HG03469 (cell line): Measurements from ENCODE around the gene ABCC1.
"Not testable (repeated sequence)": the region's sequence is repeated elsewhere in the genome, so short reads cannot be mapped to it uniquely, and the experiment has no call there.

ENCODE experiments used
- ATAC-seq: cut with Tn5 transposase; IDR thresholded peaks from one replicate; pipeline ENCODE4 v1.9.1; 2021; ENCODE audit warnings: mild to moderate bottlenecking, moderate library complexity, moderate number of reproducible peaks; ENCODE audit not compliant: unreplicated experiment

The ABCC1 gene

DNA sequence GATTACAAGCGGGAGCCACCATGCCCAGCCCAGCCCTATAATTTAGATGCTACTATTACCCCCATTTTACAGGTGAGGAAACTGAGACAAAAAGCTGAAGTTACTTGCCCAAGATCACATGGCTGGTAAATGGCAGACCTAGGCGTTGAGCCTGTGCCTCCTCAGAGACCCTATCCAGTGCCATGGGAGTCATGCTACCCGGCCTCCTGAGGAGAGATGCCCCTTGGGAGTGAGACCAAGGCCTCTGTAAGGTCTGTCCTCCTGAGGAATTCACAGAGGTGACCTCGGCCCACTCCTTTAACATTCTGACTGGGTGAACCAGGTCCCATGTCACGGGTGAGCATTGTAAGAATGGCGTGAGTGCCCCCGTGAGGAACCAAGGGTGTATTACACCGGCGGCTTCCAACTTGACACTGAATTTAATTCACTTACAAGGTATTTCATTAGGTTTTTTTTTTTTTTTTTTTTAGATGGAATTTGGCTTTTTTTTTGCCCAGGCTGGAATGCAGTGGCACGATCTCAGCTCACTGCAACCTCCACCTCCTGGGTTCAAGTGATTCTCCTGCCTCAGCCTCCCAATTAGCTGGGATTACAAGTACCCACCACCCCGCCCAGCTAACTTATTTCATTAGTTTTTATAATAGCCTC lies 178.2 kb downstream of the ABCC1 start:
- no peak for ATAC-seq

DNA sequence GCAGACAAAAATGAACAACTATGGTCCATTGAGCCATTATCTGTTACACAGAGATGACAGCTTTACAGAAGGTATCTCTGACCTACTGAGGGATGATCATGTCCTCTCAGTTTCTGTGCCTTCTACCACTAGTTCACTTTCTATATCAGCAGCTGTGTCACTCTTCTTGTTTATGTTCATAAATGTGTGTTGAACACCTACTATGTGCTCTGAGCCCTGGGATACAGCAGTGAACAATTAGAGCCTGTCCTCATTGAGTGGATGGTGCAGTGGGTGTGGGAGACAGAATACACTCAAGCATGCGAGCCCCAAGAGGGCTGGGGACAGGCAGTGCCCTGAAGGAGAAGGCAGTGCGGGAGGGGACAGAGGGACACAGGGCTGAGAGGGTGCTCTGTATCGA lies 181.8 kb downstream of the ABCC1 start:
- no peak for ATAC-seq

DNA sequence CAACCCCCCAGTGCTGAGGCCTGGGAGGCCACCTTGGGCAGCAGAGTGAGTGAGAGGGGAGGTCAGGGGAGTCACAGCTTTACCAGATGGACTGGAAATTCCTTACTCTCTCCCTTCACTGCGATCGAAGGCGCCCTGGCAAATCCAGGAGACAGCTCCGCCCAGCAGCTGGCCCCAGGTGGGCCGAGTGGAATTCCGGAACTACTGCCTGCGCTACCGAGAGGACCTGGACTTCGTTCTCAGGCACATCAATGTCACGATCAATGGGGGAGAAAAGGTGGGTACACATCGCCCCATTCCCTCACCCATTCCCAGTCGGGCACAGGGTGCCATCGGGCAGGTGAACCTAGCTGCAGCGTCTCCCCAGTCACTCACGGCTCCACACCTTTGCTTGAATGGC lies 182.2 kb downstream of the ABCC1 start:
- ATAC-seq: no peak

- no peak for ATAC-seq
These were observed 184.7 kb downstream of the ABCC1 start for GRCh38 chr16:16133943-16134604.

- ATAC-seq: no peak
These were observed 187.2 kb downstream of the ABCC1 start for GRCh38 chr16:16136588-16136987.

GRCh38 chr16:16137110-16137509 lies 187.7 kb downstream of the ABCC1 start:
- ATAC-seq: no peak

GRCh38 chr16:16138034-16138635 lies 188.7 kb downstream of the ABCC1 start:
- ATAC-seq: no peak

GRCh38 chr16:16139061-16139460 lies 189.6 kb downstream of the ABCC1 start:
- ATAC-seq: no peak

DNA sequence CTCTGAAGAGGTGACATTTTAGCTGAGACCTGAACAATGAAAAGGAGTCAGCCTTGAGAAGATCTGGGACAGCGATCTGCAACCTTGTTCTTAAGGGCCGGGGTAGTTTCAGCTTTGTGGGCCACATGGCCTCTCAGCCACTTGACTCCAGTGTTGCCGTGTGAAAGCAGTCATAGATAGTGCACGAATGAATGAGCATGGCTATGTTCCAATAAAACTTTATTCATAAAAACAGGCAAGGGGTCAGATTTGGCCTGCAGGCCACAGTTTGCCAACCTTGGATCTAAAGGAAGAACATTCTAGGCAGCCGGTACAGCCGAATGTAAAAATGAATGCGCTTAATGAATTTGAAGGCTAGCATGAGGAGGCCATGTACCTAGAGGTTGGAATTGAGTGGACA lies 190.4 kb downstream of the ABCC1 start:
- ATAC-seq: no peak

GRCh38 chr16:16140537-16140936 lies 191.1 kb downstream of the ABCC1 start:
- ATAC-seq: no peak

- ATAC-seq: no peak
These were observed 191.7 kb downstream of the ABCC1 start for GRCh38 chr16:16141141-16141540.

GRCh38 chr16:16141784-16142396 lies 192.5 kb downstream of the ABCC1 start:
- ATAC-seq: no peak

- no peak for ATAC-seq
These were observed 193.8 kb downstream of the ABCC1 start for GRCh38 chr16:16143038-16143763.

GRCh38 chr16:16143931-16144330 lies 194.5 kb downstream of the ABCC1 start:
- ATAC-seq: no peak

DNA sequence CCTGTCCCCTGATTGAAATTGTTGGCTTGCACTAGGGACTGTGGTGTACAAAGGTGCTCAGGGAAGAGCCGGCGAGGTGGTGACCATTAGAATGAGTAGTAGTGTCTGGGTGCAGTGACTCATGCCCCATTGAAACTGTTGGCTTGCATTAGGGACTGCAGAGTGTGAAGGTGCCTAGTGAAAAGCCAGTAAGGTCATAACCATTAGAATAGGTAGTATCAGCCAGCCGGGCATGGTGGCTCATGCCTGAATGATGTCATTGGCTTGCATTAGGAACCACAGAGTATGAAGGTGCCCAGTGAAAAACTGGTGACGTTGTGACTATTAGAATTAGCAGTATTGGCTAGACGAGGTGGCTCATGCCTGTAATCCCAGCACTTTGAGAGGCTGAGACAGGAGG lies 195.0 kb downstream of the ABCC1 start:
- no peak for ATAC-seq

GRCh38 chr16:16145286-16145685 lies 195.9 kb downstream of the ABCC1 start:
- no peak for ATAC-seq

GRCh38 chr16:16146380-16147315 lies 197.2 kb downstream of the ABCC1 start:
- no peak for ATAC-seq

- no peak for ATAC-seq
These were observed 198.0 kb downstream of the ABCC1 start for GRCh38 chr16:16147316-16147999.

GRCh38 chr16:16148000-16148599 lies 198.7 kb downstream of the ABCC1 start:
- ATAC-seq: not testable (repeated sequence)
